G401.6 (cell line): ENCODE results near the gene THOC1.

ENCODE experiments used
- FAIRE-seq: peaks from 2 replicates; lab custom pipeline; 2012; peaks lifted over from hg19 to GRCh38; lab: Jason Lieb, UNC

THOC1 gene

DNA sequence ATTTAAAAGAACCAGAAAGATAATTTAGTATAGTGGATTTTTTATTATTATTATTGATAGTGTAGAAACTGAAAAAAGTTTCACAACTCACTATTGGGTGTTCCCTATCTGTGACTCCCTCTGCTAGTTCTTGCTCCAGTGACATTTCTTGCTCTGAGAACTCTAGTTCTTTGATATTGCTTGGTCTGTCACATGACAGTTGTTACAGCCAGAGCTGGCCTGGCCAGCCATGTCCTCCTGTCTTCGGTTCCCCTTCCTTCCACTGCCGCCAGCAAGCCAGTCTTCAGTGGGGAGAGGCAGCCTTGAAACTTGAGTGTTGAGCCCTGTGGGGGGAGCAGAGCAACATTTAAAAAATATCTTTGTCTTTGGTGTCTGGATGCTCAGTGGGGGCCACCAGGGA, 7.6 kb upstream of the THOC1 start:
- no peak for FAIRE-seq

DNA sequence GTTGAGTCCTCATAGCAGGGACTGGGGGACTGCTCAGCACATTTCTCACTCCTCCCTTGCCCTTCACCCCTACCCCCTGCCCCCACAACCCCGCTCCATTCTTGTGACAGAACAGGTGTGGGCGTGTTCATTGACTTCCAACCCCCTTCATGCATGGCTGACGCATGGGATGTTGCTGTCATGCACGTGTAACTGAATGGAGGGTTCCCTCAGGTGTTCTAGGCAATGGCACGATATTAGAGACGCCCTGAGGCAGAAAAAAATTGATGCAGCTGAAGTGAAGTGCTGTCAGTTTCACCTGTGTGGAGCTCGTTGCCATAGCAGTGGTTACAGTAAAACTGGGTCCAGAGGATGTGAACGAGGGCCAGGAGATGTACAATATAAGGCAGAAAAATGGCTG, 6.5 kb upstream of the THOC1 start:
- no peak for FAIRE-seq

DNA sequence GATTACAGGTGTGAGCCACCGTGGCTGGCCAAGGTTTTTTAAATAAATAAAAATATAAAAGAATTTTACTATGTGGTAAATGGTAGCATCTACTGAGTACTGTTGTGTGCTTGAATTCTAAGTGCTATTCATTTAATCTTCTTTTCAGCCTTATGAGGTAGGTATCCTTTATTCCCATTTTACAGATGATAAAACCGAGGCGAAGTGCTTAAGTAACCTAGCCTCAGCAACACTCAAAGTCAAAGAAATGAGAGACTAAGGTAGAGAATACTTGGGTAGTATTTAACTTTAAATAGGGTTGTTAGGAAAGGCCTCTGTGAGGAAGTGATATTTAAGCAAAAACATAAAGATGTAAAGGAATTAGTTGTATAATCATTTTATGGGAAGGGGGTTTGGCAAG, 5.7 kb upstream of the THOC1 start:
- no peak for FAIRE-seq

DNA sequence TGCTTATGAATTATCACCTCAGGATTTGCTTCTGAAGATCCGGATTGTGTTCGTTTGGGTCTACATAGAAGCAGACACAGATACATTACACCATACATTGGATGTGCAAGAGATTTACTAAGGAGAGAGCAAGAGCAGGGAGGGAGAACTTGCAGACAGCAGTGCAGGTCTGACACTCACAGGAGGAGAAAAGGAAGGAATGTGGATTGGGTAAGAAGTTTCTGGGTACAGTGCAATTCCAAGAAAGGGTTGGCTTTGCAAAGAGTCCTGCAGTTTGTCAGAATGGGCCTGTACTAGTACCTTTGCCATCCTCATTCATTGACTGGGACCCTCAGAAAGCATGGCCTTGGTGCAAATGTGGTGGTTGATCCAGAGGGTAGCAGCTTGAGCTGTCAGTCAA, 4.8 kb upstream of the THOC1 start:
- FAIRE-seq: no peak

DNA sequence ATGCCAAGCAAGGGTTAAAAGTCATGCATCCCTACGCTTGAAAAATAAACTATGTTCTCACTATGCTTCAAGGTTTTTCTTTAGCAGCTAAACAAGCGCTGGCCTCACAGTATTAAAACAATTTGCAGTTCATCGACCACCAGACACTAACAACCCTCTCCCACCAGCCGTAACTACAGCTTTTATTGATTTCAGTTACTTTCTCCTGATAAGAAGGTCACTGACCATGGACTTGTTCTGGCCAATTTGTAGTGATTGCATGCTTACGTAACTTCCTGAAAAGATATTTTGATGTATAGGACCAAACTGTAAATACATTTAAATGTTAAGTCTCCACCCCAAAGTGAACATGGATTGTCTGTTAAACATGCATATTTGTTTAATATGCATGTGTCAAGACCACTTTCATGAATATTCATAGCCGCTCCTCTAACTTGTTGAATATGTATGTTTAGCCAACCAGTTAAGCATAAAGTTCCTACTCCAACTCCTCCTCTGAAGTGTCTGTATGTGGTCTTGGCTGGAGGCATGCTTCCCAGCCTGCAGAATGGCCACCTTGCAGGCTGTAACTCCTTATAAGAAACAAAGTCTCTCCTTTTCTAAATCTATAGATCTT, 1.7 kb upstream of the THOC1 start:
- no peak for FAIRE-seq

DNA sequence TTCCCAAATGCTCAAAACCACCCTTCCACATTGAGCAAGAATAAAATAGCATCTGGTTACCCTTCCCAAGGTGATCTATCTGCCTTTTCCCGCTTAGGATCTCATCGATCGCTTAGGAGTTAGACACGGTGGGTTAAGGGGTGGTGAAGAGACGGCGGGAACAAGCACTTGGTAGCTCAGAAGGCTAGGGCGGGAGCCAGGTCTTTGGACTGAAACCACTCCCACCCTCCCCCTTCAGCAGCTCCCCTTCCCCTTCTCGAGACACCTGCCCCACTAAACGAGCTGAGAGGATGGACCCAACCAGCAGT, 513 bp downstream of the THOC1 start:
- no peak for FAIRE-seq

DNA sequence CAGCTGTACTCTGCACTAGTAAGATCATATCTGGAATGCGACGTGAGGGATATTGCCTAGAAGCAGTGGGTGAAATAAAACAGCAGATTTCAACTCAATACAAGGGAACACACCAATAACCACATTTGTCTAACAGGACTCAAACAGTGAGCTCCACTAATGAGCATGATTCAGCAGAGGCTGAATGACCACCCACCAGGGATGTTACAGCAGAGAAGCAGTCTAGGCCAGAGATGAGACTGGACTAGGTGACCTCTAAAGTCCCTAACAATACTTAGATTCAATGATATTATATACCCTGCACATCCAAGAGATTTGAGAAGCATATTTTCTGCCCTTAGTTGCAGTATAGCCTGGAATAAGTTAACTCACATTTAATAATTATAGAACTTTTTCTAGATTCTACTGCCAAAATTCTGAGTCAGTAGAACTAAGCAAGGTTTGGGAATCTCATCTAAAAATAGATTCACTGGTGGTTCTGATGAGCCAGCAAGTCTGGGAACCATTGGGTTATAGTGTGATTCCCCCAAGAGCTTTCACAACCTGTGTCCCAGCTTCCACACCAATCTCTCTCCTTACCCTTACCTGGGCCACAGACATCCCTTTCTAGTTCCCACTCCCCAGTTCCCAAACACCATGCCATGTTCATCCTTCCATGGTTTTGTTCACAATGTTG, 6.3 kb downstream of the THOC1 start:
- FAIRE-seq: no peak

DNA sequence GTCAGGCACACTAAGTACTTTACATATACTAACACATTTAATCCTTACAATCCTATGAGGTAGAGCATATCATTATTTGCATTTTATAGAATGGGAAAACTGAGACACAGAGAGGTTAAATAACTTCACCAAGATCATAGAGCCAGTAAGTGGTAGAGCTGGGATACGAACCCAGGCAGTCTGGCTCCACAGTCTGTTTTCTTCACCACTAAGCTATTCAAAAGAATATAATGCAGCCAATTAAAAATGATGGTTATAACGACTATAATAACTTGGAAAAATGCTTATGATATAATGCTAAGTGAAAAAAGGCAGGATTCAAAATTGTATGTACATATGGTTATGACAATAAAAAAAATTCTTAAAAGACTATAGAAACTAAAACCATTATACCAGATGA, 7.3 kb downstream of the THOC1 start:
- FAIRE-seq: no peak

DNA sequence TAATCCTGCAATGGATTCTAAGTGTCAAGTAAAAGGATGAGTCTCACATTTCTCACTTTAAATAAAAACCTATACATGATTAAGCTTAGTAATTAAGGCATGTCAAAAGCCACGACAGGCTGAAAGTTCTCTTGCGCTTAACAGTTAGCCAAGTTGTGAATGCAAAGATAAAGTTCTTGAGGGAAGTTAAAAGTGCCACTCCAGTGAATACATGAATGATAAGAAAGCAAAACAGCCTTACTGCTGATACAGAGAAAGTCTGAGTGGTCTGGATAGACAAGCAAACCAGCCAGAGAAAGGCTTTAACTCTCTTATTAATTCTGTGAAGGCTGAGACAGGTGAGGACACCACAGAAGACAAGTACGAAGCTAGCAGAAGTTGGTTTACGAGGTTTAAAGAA, 12.7 kb downstream of the THOC1 start:
- no peak for FAIRE-seq

DNA sequence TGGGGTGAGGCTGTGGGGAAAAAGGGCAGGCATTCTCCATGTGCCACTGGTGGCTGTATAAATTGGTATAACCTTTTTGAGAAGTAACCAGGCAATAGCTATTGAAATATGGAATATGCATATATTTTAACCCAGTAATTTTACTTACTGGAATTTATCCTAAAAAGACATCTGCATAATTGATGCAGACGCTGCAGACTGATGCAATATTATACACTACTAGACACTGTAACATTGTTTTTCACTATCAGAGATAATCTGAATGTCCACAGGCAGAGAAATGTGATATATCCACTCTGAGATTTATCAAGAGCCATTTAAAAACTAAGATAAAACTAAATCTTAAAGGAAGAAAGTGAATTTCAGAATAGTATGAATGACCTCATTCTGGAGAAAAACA, 14.7 kb downstream of the THOC1 start:
- no peak for FAIRE-seq

DNA sequence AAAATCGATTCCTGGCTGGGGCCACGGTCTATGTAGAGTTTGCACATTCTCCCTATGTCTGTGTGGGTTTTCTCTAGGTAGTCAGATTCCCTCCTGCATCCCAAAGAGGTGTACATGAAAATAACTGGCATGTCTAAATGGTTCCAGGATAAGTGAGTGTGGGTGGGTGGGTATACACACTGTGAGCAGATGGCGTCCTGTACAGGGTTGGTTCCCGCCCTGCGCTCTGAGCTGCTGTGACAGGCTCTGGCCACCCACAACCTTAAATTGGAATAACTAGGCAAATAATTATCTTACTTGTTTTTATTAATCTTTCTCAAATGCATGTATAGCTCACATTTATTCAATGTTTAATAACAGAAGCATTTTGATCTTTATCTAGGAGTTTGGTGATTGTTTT, 16.3 kb downstream of the THOC1 start:
- FAIRE-seq: no peak

DNA sequence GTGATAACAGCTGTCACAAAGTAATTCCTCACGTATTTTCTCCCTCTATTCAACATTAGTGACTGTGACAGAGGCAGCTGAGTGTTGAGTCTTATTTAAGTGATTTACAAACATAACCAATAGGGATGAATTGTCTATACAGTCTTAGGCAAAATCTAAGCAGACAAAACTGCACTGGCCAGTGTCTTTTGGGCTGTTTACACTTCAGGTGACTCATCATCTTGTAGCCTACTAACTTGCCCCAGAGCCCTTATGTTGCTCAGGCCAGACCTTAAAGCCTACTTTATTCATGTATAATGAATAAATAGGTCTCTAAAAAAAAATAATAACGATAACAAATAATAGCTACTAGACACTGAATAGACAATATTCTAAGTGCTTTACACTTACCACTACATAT, 17.2 kb downstream of the THOC1 start:
- no peak for FAIRE-seq

DNA sequence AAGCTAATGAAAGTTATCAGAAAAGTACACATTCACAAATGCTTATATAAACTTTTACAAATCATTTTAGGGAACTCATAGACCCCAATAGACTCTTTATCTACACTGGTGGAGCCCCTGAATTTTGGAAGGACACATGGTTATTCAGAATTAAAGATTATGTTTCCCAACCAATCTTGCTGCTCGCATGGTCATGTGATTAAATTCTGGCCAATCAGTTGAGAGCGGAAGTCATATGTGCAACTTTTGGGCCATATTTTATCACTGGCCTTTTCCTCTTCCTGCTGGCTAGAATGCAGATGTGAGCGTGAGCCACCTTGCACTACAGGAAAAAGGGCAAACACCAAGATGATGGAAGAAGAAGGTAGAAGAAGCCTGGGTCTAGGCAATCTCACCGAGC, 19.8 kb downstream of the THOC1 start:
- no peak for FAIRE-seq

DNA sequence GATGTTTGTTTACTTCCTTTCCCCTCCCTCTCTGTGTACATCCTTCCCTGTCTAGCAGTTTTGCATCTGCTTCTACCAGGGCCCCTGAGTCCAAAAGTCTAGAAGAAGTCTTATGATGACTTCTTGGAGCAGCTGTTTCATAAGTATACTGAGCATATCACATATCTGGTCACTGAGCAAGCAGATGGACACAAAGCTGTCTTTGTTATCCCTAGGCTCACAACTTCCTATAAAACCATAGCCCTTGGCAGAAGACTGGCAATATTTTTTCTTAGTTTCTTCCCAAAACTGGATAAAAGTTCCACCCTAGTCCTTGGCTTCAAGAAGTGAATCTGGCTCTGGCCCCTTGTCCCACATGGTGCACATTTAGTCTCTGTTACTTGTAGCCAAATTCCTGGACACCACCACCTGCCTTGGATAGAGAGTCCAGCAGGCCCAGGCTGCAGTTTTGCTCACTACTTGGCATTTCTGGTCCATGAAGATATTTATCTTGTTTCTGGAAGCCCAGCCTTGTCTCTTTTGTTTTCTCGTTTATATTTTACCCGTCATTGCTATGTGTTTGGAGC, 22.5 kb downstream of the THOC1 start:
- FAIRE-seq: no peak

DNA sequence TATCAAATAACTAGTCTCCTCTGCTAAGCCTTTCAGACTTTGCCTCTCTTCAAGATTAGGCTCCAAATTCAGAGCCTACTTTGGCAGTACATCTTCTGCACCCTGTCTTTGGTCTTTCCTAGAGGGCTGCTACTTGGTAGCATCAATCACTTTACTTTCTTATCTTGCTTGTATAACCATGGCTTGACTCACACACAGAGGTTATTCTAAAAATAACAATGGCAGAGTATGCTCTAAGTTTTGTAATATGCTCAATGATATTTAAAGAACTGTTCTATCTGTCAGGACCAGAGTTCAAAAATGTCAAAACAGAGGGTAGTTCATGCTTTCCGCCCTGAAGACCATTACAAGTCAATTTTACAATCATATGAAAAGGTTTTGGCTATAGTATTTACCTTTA, 27.7 kb downstream of the THOC1 start:
- no peak for FAIRE-seq

DNA sequence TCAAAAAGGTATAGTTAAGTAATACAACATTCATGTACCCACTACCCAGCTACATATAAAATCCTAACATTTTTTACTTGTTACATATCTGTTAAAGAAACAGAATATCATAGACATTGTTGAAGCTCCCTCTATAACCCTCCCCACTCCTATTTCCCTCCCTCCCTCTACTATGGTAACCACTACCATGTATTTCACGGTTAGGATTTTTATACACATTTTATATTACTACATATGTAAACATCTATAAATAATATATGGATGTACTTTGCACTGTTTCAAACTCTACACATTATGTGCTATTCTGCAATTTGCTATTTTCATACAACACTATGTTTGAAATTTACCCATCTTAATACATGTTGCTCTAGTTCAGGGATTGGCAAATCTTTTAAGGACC, 36.3 kb downstream of the THOC1 start:
- FAIRE-seq: no peak

DNA sequence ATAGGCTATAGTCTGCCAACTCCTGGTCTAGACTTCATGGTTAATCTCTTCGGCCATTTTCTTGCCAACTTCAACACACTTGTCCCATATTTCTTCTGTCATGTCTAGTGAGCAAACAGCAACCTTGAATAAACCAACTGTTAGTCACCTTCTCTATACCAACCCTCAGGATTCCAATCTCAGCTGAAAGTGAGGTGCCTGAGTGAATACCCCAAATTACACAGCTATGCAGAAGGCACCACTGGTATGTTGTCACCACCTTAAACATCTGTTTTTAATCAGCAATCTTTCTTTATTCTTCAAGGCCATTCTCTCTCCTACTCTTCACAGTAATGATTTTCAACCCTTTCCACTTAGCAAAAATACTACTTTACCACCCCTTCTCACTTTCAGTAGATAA, 39.3 kb downstream of the THOC1 start:
- no peak for FAIRE-seq

DNA sequence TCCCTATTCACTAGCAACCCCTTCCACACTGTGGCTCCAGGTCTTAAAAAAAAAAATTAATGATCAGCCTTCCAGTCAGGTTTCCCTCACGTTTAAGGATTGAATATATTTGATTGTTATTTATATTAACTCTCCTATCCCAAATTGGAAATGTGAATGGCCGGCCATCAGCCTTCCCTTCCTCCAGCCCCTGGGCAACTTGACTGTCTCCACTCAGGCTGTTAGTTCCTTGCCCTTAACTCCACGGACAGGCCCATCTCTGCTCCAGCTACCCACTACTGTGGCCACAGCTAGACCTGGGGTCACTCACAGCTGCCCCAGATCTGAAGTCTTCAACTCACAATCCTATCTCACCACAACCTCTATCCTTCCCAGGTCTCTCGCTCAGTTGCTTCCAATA, 39.9 kb downstream of the THOC1 start:
- FAIRE-seq: no peak

DNA sequence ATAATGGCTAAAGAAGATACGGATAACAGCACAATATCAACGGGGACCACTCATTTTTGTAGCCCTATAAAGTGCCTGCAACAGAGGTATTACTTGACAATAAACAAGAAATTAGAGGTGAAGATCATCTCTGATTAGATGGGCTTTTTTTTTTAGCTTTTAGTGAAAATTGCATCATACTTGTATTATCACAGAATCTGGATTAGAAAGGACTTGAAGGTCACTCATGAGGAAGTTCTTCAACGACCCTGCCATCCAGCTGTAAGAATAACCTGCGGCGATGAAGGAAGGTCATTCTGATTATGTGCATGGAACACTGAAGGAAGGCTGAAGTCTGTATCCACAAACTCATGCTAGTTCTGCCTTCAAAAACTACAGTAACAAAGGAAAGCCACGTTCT, 40.5 kb downstream of the THOC1 start:
- no peak for FAIRE-seq

DNA sequence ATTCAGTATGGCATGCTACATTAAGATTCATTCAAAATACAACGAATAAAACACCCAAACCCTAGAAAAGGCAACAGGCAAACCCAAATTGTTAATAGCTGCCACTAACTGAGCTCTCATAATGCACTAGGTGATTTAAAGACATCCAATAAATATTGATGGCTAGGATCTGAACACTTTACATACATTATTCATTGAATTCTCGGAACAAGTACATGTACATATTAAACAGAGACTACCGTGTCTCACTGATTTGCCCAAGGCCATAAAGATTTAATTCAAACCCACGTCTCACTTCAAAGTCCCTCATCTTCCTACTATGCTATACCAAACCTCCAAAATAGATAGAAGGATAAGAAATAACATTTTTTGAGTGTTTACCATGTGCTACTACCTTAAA, 42.1 kb downstream of the THOC1 start:
- FAIRE-seq: no peak

DNA sequence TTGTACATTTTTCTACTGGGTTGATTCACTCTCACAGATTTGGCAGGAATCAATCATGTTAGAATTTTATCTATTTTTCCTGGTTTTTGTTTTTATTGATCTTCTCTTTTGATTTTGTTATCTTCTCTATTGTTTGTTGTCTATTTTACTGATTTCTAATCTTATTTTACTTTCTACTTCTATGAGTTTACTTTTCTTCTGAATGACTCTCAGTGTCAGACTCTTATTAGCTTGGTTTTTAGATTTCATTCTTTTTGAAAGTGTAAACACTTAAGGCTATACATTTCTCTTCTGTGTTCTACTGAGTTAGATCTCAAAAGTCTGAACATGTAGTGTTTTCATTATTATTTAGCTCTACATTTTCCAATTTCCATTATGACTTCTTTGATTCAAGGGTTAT, 47.1 kb downstream of the THOC1 start:
- peak; percentile 34 for FAIRE-seq

DNA sequence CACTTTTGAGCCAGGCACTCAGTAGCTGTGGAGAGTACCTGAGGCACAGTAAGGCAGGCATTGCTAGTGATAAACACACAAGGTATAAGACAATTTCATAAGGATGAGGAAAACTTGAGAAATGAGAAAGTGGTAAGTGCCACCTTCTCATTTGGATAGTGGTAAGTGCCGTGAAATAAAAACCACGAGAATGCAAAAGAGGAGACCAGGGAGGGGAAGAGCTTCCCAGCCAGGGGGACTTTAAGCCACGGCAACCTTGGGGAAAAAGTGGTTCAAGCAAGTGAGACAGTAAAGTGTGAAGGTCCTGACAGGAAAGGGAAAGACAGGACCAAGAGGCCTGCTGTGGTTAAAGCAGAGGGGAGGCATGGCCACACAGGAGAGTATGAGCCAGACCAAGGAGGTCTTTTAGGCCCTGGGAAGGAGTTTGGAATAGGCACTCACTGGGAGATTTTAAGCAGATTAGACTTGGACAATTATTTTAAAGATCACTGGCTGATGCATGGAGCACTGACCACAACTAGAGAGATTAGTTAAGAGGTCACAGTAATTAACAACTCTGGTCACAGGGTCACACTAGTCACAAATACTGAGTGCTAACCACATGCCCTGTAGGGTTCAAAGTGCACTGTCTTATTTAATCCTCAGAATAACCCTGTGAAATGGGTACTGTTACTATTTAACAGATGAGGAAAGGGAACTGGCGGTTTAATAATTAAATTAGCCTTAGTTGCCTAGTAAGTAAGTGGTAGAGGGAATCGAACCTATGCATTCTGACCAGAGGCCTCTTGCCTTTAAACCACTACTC, 50.1 kb downstream of the THOC1 start:
- FAIRE-seq: no peak

DNA sequence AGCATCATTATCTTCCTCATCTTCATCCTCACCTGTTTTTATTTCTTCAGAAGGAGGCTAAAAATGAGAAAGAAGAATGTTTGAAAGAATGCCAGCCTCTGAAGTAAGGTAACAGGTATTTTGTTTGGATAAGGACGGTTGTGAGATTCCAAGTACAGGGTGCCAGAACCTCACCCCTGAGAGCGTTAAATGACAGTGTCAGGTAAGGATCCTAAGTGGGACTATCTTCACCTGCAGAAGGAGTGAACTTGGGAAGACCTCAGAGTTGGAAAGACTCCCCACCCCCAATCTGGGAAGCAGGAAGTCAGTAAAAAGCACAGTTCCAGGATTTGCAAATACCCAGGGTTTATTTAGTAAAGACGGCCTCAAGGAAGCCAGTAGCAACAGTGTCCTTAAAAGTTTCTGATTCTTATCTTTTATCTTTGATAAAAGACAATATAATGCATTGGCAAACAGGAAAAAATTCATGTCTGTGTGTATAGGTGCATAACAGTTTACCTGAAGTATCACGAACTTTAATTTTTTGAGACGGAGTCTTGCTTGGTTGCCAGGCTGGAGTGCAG, 52.3 kb downstream of the THOC1 start:
- FAIRE-seq: no peak
